Lung (tissue), 12 donors: Measurements from ENCODE around the gene LONRF2. TPM values are rescaled to one million over a fixed set of nuclear protein-coding genes. Genes with fewer than 3 reads are reported as not detected.
A peak's percentile ranks its signal among the peaks of the same experiment; 100 is the strongest.

Experiments used
- ATAC-seq: fragments of 200-7000 bp; cut with Tn5 transposase; one replicate; pipeline ENCODE4 v1.9.1; 2020; ENCODE audit warnings: moderate number of reproducible peaks; ENCODE audit not compliant: insufficient read depth, low FRiP score
- DNase-seq, 3 donors: peaks; one replicate each; pipeline ENCODE4 v3.0.0-alpha.2; 2013 to 2017
- H3K27ac ChIP-seq, 2 donors: one replicate each; pipeline ENCODE4 v1.5.1; 2013; ENCODE audit warnings: mild to moderate bottlenecking in 2 of 2, moderate library complexity in 2 of 2, control low read depth in 1 of 2, inconsistent platforms in 1 of 2, low read depth in 1 of 2, low read length in 1 of 2
- H3K27me3 ChIP-seq, 3 donors: one replicate each; pipeline ENCODE4 v1.5.1; 2013; ENCODE audit warnings: low read length in 2 of 3; ENCODE audit not compliant: control insufficient read depth in 3 of 3, insufficient read depth in 3 of 3
- H3K36me3 ChIP-seq, 4 donors: one replicate each; pipeline ENCODE4 v1.5.1; 2013; ENCODE audit warnings: low read length in 4 of 4, mild to moderate bottlenecking in 1 of 4, moderate library complexity in 1 of 4; ENCODE audit not compliant: control insufficient read depth in 4 of 4, insufficient read depth in 4 of 4
- H3K4me1 ChIP-seq, 5 donors: one replicate each; pipeline ENCODE4 v1.5.1; 2013; ENCODE audit warnings: low read length in 5 of 5, mild to moderate bottlenecking in 2 of 5, moderate library complexity in 1 of 5; ENCODE audit not compliant: control insufficient read depth in 5 of 5, insufficient read depth in 5 of 5
- H3K4me3 ChIP-seq: one replicate; pipeline ENCODE4 v1.5.1; 2013; ENCODE audit warnings: mild to moderate bottlenecking, control low read depth, moderate library complexity
- H3K9ac ChIP-seq, 2 donors: one replicate each; pipeline ENCODE4 v1.5.1; 2013; ENCODE audit warnings: low read length in 2 of 2, control low read depth in 1 of 2; ENCODE audit not compliant: insufficient read depth in 1 of 2
- H3K9me3 ChIP-seq, 4 donors: one replicate each; pipeline ENCODE4 v1.5.1; 2013; ENCODE audit warnings: low read length in 3 of 4, mild to moderate bottlenecking in 1 of 4, moderate library complexity in 1 of 4; ENCODE audit not compliant: control insufficient read depth in 4 of 4, insufficient read depth in 3 of 4
- CTCF ChIP-seq: IDR thresholded peaks from 2 replicates; pipeline ENCODE4 v1.5.1; 2012; ENCODE audit warnings: mild to moderate bottlenecking; ENCODE audit errors: control extremely low read depth, extremely low read depth
- WGBS, 2 donors: extraction: QIAGEN DNeasy Blood & Tissue Kit; methylation state at CpG; one replicate each; pipeline ENCODE4 v1.1.7; 2013; 5-methylcytosine and 5-hydroxymethylcytosine counted together
- polyA plus RNA-seq, 2 donors: library from polyadenylated mRNA; stranded (reverse); fragments of 200-250 nt; gene quantifications; one replicate each; pipeline ENCODE4 v1.2.1, GENCODE V29; 2013
- total RNA-seq, 2 donors: library from RNA; depleted of rRNA in 1 of 2; stranded (reverse); fragments of >200 nt in 1 of 2; gene quantifications; one replicate each; pipeline ENCODE4 v1.2.1, GENCODE V29; 2014 to 2021
- donor health status: control.
- donor health status: control.
- donor health status: Bipolar disorder and iron deficiency.
- donor health status: healthy.
- donor health status: DM: yes; HTN: yes; CAD: no.

Gene LONRF2
- total and polyA plus RNA-seq, 4 donors = 0.38 to 5.2 (median 2.6) TPM

- Histone ChIP-seq H3K4me1 (peaks cover 0 to 35% (median 3%) of the 10 kb centered on the region in 5 donors), H3K27ac (no peak overlapping the region), H3K4me3 (no peak overlapping the region), H3K9me3 (no peaks in the 10 kb centered on the region), H3K36me3 (no peaks in the 10 kb centered on the region), H3K27me3 (no peaks in the 10 kb centered on the region), H3K9ac (no peak overlapping the region)
- peak; percentile 87 to 91 (median 91) for DNase-seq
- peak; percentile 67 for TF ChIP-seq CTCF
- peak; percentile 66 for ATAC-seq
- WGBS, 2 donors = 53 to 55% methylated on average over 6 of the region's 6 CpGs
Measured at GRCh38 chr2:100242891-100243619, 79.2 kb downstream of the LONRF2 start.

- no peak overlapping the region for H3K27ac ChIP-seq
- H3K36me3 ChIP-seq = no peaks in the 10 kb centered on the region
- H3K9me3 ChIP-seq = no peaks in the 10 kb centered on the region
- no peak overlapping the region for H3K4me3 ChIP-seq
- DNase-seq (peak; percentile 92 to 96 (median 93)), ATAC-seq (no peak)
- TF ChIP-seq CTCF = no peak
- H3K27me3 ChIP-seq = no peaks in the 10 kb centered on the region
- H3K4me1 ChIP-seq = peaks cover 0 to 35% (median 3%) of the 10 kb centered on the region in 5 donors
- H3K9ac ChIP-seq = no peak overlapping the region
- WGBS, 2 donors = 75 to 80% methylated on average over 11 of the region's 11 CpGs
Measured at GRCh38 chr2:100242476-100242875, 79.8 kb downstream of the LONRF2 start.

GRCh38 chr2:100241236-100241635 lies 81.1 kb downstream of the LONRF2 start:
- Histone ChIP-seq H3K27ac (no peak overlapping the region), H3K4me3 (no peak overlapping the region), H3K27me3 (no peaks in the 10 kb centered on the region), H3K9ac (no peak overlapping the region), H3K4me1 (peaks cover 0 to 37% (median 3%) of the 10 kb centered on the region in 5 donors), H3K36me3 (no peaks in the 10 kb centered on the region), H3K9me3 (no peaks in the 10 kb centered on the region)
- WGBS, 2 donors = 92 to 97% methylated on average over 6 of the region's 6 CpGs
- TF ChIP-seq CTCF = no peak
- peak in 1 of 3 donors; percentile 6 for DNase-seq
- ATAC-seq = no peak
